NCI-H2081 treated with DMSO at 0.1 percent for 48 hours (cell line): ENCODE measurements around the gene PAGE1.
"Not testable (repeated sequence)": the region's sequence is repeated elsewhere in the genome, so short reads cannot be mapped to it uniquely, and the experiment has no call there.

ENCODE experiments used
- DNase-seq: peaks from one replicate; lab custom pipeline; 2025; lab: John Stamatoyannopoulos, UW

The PAGE1 gene, protein sequence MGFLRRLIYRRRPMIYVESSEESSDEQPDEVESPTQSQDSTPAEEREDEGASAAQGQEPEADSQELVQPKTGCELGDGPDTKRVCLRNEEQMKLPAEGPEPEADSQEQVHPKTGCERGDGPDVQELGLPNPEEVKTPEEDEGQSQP

GRCh38 chrX:49695276-49696180 lies at the start of gene PAGE1:
Gene PAGE1 (minus strand): TSS chrX:49695984. CDS start chrX:49694770, 1,214 bp downstream.
- no peak for DNase-seq

GRCh38 chrX:49741501-49741900 lies 45.7 kb upstream of the PAGE1 start:
- not testable (repeated sequence) for DNase-seq

DNA sequence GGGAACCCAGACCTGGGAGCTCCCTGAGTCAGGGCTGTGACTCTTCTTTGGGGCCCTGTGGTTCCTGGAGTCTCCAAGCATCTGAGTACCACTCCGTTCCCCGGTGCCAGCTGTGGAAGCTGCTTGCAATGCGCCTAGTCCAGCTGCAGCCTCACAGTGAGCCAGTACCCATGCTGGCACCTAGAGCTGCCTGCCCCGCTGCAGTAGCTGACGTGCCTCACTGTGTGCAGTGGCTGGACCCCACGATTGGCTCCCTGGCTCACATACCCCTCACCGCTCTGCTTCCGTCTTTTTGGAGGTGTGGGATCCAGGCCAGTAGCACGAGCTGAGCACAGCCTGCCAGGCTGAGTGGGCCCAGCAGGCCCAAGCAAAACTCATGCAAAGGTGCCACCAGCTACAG lies 32.1 kb upstream of the PAGE1 start:
- no peak for DNase-seq

- no peak for DNase-seq
Observed at GRCh38 chrX:49726966-49727365, 31.2 kb upstream of the PAGE1 start.

- no peak for DNase-seq
Observed at GRCh38 chrX:49725923-49726904, 30.4 kb upstream of the PAGE1 start.

DNA sequence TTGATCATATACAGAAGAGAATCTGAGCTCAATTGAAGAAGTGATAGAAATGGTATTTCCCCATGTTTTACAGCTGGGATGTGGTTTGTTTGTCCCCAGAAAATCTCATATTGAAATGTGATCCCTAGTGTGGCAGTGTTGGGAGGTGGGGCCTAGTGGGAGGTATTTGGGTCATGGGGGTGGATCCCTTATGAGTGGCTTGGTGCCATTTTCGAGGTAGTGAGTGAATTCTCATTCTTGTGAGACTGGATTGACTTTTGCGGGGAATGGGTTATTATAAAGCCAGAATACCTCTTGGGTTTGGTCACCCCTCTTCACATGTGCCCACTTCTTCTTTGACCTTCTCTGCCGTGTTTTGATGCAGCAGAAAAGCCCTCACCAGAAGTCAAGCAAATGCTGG lies 29.6 kb upstream of the PAGE1 start:
- DNase-seq: no peak

- DNase-seq: not testable (repeated sequence)
Observed at GRCh38 chrX:49720106-49720505, 24.3 kb upstream of the PAGE1 start.

- DNase-seq: no peak
Observed at GRCh38 chrX:49712577-49712976, 16.8 kb upstream of the PAGE1 start.

- DNase-seq: no peak
Observed at GRCh38 chrX:49710744-49711319, 15.0 kb upstream of the PAGE1 start.

GRCh38 chrX:49704691-49705404 lies 9.1 kb upstream of the PAGE1 start:
- no peak for DNase-seq

- DNase-seq: no peak
Observed at GRCh38 chrX:49701933-49702332, 6.1 kb upstream of the PAGE1 start.

DNA sequence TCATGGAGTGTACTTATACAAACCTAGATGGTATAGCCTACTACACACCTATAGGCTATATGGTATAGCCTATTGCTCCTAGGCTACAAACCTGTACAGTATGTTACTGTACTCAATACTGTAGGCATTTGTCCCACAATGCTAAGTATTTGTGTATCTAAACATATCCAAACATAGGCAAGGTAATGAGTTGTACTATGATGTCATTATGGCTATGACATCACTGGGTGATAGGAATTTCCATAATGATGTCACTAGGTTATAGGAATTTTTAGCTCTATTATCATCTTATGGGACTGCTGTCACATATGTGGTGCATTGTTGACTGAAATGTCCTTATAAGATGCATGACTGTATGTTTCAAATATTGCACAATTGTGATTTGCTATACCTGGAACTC lies 5.5 kb upstream of the PAGE1 start:
- DNase-seq: no peak

GRCh38 chrX:49675075-49675719 lies 20.6 kb downstream of the PAGE1 start:
- no peak for DNase-seq

DNA sequence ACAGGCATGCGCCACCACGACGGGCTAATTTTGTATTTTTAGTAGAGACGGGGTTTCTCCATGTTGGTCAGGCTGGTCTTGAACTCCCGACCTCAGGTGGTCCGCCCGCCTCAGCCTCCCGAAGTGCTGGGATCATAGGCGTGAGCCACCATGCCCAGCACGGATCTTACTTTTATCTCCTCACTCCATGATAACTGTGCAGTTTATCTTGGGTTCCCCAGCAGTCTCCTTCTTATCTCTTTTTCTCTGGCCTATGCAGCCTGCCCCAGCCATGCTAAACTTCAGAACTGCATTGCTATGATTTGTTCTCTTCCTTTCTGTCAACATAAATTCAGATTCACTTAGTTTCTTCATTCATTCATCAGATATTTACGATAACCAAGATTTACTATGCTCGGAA lies 22.4 kb downstream of the PAGE1 start:
- no peak for DNase-seq

DNA sequence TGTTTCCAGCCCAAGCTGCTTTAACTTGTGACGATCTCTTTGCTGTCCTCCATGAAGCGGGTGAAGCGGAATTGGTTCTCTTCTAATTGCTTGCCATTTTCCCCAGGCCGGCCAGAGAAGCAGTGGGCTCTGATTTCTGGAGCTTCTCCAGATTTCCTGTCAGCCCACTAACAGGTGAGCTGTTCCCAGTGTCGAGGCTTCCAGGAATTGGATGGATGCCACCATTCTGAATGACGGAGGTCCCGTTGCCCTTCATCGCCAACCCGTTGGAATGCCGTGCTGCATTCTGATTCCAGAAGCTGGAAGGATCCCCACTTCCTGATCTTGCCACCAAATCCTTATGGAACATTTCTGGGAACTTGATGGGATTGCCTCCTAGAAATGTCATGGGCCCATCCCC lies 31.0 kb downstream of the PAGE1 start:
- DNase-seq: no peak

DNA sequence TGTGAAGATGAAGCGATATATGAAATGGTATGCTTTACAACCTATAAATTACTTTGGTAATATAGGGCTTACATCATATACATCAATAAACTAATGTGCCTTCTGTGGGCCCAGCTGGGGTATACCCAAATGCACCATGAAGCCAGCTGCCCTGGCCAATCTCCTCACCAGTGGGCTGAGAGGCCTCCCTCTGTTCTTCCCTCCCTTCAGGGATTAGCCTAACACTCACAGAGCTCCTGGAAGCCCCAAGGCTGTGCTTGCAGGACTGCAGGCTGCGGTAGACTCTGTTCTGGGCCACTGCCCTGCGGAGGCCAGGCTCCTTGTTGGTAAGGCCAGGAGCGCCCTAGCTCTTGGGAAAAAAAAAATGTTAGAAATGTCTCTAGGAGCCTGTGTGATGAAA lies 33.9 kb downstream of the PAGE1 start:
- no peak for DNase-seq

DNA sequence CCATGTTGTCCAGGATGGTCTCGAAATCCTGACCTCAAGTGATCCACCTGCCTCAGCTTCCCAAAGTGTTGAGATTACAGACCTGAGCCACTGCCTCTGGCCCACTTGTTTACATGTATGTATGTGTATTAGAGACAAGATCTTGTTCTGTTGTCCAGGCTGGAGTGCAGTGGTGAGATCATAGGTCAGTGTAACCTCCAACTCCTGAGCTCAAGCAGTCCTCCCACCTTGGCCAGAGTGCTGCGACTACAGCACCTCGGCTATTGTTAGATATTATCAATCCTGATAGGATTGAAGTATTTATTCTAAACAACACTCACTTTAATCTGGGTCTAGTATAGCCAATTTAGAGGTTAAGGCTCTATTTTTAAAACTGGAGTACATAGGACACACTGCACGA lies 36.0 kb downstream of the PAGE1 start:
- no peak for DNase-seq

GRCh38 chrX:49656533-49656932 lies 39.3 kb downstream of the PAGE1 start:
- no peak for DNase-seq

DNA sequence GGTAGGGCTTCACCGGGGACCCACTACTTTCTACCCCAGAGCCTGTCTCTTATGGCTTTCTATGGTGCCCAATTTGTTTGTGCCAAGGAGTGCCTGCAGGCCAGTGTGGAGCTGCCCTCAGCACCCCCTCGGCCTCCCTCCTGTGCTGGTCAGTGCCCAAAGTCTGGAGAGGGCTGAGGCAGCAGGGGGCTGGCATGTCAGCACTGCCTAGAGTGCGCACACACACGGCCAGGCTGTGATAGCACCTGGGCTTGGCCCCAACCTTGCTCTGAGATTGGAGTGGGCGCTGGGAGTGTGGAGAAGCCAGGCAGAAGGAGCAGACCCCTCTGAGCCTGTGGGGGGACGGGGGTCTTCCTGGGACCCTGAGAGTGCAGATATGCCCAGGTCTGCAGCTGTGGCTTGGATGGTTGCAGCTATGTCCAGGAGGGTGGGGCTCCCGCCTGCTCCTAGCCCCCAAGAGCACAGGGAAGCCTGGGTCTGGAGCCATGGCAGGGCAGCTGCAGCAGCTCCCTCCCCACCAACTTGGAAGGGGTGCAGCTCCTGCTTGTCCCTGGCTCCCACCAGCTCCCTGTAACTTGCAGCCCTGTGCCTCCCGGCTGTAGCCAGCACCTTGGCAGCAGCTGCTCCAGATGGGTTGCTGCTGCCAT lies 50.7 kb downstream of the PAGE1 start:
- no peak for DNase-seq
